ENCODE data around the gene CAPN7.
A peak's percentile ranks its signal among the peaks of the same experiment; 100 is the strongest.

The CAPN7 gene

DNA sequence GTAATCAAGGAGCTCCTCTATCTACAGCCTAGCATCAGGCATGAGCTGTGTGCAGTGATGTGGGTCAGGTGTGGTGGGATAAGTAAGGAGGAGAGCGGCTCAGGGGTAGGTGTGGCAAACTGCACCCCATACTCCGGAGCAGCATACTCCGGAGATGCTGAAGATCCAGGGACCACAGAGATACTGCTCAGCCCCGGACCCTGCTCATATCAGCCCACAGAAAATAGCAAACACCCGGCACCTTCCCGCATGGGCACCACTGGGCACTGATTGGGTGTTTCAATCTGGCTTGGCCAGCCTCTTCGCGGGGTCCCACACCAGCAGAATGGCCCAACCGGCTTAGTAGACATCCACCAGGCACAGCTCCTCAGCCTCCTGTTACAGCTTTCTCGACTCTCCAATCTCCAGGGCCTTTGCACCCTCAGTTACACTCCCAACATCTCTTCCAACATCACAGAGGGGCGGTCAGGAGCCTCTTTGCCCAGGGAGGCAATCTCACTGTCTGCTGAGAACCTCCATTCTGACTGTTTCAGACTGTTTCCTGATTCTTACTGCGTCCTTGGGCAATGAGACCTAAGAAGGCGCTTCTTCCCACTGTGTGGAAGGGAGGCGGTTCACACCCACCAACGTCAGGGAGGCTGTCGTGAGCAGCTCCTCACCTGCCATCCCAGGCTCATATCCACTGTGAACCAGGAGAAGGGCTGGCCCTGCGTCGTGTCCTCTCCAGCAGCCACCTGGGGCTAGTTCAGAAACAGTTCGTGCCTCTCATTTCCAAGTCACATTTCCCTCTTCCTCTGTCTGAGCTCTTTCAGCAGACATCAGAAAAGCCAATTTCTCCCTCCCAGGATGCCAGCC lies 59.8 kb downstream of the CAPN7 start:
- TF ChIP-seq CTCF (conservative IDR thresholded peaks at IDR 0.05; ENCODE audit: control insufficient read depth, insufficient read depth, low read depth, low read length) = no peak
- no peak for DNase-seq (ENCODE audit: low read depth)
- no peak overlapping the region for H3K4me3 ChIP-seq (ENCODE audit: control insufficient read depth, low read depth, low read length)

DNA sequence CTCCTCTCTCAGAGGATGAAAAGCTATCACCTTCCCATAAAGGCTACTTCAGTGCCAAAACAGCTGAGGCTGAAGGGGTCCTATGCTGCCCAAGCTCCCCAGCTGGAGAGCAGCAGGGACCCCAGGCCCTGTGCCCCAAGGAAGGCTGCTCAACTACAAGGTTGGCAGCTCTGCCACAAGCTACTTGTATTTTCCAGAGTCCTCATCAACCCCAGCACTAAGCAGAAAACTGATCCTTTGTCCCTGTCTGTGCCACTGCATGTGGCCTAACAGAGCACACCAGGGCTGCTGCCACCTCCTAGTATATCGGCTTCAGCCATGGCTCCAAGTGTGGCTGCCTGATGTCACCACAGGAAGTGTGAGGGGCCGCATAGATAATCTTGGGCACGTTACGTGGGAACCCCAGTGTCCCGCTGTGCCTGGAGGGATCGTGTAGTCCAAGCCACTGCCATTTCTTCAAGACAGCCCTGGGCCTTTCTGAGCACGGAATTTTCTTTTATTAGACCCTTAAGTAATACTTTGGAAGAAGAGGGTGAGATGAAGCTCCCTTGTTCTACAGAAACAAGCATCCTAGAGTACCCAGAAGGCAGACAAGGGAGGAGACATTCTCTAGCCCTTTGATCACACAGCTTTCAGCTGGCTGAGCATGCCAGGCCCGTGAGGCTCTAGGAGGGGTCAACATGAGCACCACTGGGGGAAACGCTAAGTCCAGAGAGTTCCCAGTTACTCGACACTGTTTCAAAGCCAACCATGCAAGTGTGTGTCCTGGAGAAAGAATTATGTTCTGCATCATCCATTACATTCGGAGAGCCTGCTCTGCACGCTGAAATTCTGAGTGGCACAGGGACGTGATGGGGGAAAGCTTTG lies 60.7 kb downstream of the CAPN7 start:
- no peak for DNase-seq (ENCODE audit: low read depth)
- TF ChIP-seq CTCF (conservative IDR thresholded peaks at IDR 0.05; ENCODE audit: control insufficient read depth, insufficient read depth, low read depth, low read length) = no peak
- H3K4me3 ChIP-seq (ENCODE audit: control insufficient read depth, low read depth, low read length) = no peak overlapping the region

GRCh38 chr3:15267502-15267901 lies 61.5 kb downstream of the CAPN7 start:
- TF ChIP-seq CTCF (conservative IDR thresholded peaks at IDR 0.05; ENCODE audit: control insufficient read depth, insufficient read depth, low read depth, low read length) = no peak
- no peak overlapping the region for H3K4me3 ChIP-seq (ENCODE audit: control insufficient read depth, low read depth, low read length)
- no peak for DNase-seq (ENCODE audit: low read depth)

DNA sequence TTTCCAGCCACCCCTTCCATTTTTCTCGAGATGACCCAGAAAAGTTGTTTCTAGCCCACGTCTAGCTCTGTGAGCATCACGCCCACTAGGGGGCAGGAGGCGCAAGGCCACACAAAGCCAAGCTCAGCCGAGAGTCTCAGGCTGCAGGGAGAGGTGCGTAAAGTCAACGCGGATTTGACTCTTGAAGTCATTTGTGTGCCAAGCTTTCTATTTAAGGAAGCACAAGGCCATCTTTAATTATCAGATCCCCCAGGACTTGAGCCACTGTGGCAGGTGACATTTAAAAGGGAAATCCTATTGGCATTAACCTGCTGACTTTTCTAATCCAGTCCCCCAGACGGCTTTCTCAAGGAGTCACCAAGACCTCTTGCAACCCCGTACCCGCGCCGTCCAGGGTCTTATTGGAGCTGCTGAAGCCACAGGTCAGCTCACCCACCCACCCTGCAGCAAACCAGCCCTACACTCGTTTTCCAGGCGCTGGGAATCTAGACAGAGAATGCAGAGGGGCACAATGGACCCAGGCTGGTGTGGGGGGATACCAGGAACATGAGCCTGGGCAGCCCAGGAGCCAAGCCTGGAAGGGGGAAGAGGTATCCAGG lies 62.1 kb downstream of the CAPN7 start:
- H3K4me3 ChIP-seq (ENCODE audit: control insufficient read depth, low read depth, low read length) = no peak overlapping the region
- peak; percentile 98 for TF ChIP-seq CTCF (conservative IDR thresholded peaks at IDR 0.05; ENCODE audit: control insufficient read depth, insufficient read depth, low read depth, low read length)
- peak; percentile 89 for DNase-seq (ENCODE audit: low read depth)

DNA sequence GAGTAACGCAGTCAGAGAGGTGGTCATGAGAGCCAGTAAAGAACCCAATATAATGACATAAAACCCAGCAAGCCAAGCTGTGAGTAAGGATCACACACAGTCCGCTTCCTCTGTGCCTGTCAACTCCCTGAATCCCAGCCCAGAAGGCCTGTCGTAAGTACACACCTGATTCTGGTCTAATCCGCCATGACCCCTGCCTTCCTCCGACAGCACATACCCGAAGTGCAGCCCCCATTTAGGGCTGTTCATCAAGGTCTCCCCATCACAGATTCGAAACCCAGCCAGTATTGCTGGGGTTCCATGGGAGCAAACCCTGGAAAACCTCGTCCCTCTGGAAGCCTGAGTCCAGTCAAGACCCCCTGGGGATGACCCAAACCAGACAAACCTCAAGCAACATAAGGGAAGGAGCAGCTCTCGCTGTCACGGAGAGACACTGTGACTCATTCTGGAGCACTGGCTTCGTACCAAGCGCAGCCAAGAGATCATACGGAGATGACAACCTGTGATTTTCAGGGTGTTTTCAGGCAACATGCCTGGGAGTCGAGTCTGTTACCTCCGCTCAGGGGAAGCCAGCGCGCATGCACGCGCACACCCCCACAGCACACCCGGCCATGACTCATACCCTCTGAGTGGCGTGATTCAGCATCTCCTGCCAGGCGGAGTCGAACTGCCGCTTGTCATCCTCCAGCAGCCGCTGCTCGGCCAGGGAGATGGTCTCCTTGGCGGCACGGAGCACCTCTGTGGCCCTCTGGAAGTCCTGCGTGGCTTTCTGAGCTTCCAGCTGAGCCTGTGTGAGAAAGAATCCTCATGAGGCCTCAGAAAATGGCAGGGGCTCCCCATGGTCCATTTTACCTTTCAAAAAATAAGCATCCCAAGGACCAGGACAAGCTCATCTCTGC lies 63.3 kb downstream of the CAPN7 start:
- peak; percentile 99 for DNase-seq (ENCODE audit: low read depth)
- H3K4me3 ChIP-seq (ENCODE audit: control insufficient read depth, low read depth, low read length) = no peak overlapping the region
- no peak for TF ChIP-seq CTCF (conservative IDR thresholded peaks at IDR 0.05; ENCODE audit: control insufficient read depth, insufficient read depth, low read depth, low read length)

- DNase-seq (ENCODE audit: low read depth) = no peak
- H3K4me3 ChIP-seq (ENCODE audit: control insufficient read depth, low read depth, low read length) = no peak overlapping the region
- TF ChIP-seq CTCF (conservative IDR thresholded peaks at IDR 0.05; ENCODE audit: control insufficient read depth, insufficient read depth, low read depth, low read length) = no peak
These were observed 65.0 kb downstream of the CAPN7 start for GRCh38 chr3:15271030-15271429.

Measured in fibroblast of mammary gland (primary cell).